Activated CD4-positive, alpha-beta T cell treated with anti-CD3 and anti-CD28 coated beads for 36 hours (primary cell): ENCODE results near the gene ALK. TPM values are rescaled to one million over a fixed set of nuclear protein-coding genes. Genes with fewer than 3 reads are reported as not detected.

Experiments
- ATAC-seq: fragments of 200-7000 bp; cut with Tn5 transposase; one replicate; pipeline ENCODE4 v1.10.0; 2021; ENCODE audit warnings: mild to moderate bottlenecking, moderate library complexity
- CTCF ChIA-PET: fragments of 350-600 bp; sonication (Branson Sonifier 250); formaldehyde crosslinking; loops from one replicate; lab custom pipeline; 2021; ENCODE audit warnings: antibody characterized with exemption; lab: Charles Lee
- POLR2A ChIA-PET: fragments of 350-600 bp; sonication (Branson Sonifier 250); formaldehyde crosslinking; loops from one replicate; lab custom pipeline; 2021; ENCODE audit warnings: antibody characterized with exemption, inconsistent platforms; lab: Charles Lee
- DNase-seq: peaks from one replicate; pipeline ENCODE4 v3.0.0-alpha.2; 2020
- H3K27ac Mint-ChIP-seq: one replicate; pipeline ENCODE4 v1.8.0; 2021; ENCODE audit warnings: mixed read lengths
- H3K27me3 Mint-ChIP-seq: one replicate; pipeline ENCODE4 v1.8.0; 2021; ENCODE audit warnings: mixed read lengths
- H3K36me3 Mint-ChIP-seq: one replicate; pipeline ENCODE4 v1.8.0; 2021; ENCODE audit warnings: low read depth, mixed read lengths
- H3K4me1 Mint-ChIP-seq: one replicate; pipeline ENCODE4 v1.8.0; 2021; ENCODE audit warnings: mixed read lengths
- H3K4me3 Mint-ChIP-seq: one replicate; pipeline ENCODE4 v1.8.0; 2021; ENCODE audit warnings: mild to moderate bottlenecking, moderate library complexity, mixed read lengths
- H3K9me3 Mint-ChIP-seq: one replicate; pipeline ENCODE4 v1.8.0; 2021; ENCODE audit warnings: low read depth, mixed read lengths
- intact Hi-C, 2 experiments: fragments of 100-400 bp; cut with DNase I in 1 of 2; cut with micrococcal nuclease in 1 of 2; formaldehyde crosslinking; loops; one replicate each; pipeline versions ENCODE4 v1.14.2 to v1.15.1; 2022 to 2024; cut with DNase I, micrococcal nuclease
- total RNA-seq, 2 experiments: library from RNA; stranded (reverse); gene quantifications; one replicate each; pipeline ENCODE4 v1.2.3, GENCODE V29; 2021

The ALK gene
- total RNA-seq, 2 experiments from 2014 or later, result not detected

GRCh38 chr2:29482348-29482747 lies 439.0 kb downstream of the ALK start:
- ChIA-PET POLR2A (no interaction called here), CTCF (no interaction called here)
- intact Hi-C loops, result no loop called here
- peaks cover 7% of the 10 kb centered on the region for H3K27me3 Mint-ChIP-seq
- no peak for DNase-seq
- H3K27ac Mint-ChIP-seq, result no peak overlapping the region
- ATAC-seq, result no peak
- no peak overlapping the region for H3K4me3 Mint-ChIP-seq
- H3K4me1 Mint-ChIP-seq, result no peaks in the 10 kb centered on the region
- no peaks in the 10 kb centered on the region for H3K9me3 Mint-ChIP-seq
- no peaks in the 10 kb centered on the region for H3K36me3 Mint-ChIP-seq

- no peak for DNase-seq
- CTCF ChIA-PET, result interaction anchor here (0.6 kb wide), 1 partner anchor 1688 kb away, joined by 3 read pairs; no protein-coding TSS in a partner anchor
- POLR2A ChIA-PET, result no interaction called here
- no peak for ATAC-seq
- Mint-ChIP-seq H3K36me3 (no peaks in the 10 kb centered on the region), H3K4me3 (no peak overlapping the region), H3K9me3 (no peaks in the 10 kb centered on the region), H3K4me1 (no peaks in the 10 kb centered on the region), H3K27ac (no peak overlapping the region), H3K27me3 (peaks cover 7% of the 10 kb centered on the region)
- intact Hi-C loops, result no loop called here
These were observed 440.1 kb downstream of the ALK start for GRCh38 chr2:29481313-29481712.

GRCh38 chr2:29480426-29480825 lies 441.0 kb downstream of the ALK start:
- DNase-seq (no peak), ATAC-seq (no peak)
- Mint-ChIP-seq H3K27me3 (peaks cover 7% of the 10 kb centered on the region), H3K4me1 (no peaks in the 10 kb centered on the region), H3K9me3 (no peaks in the 10 kb centered on the region), H3K36me3 (no peaks in the 10 kb centered on the region), H3K27ac (no peak overlapping the region), H3K4me3 (no peak overlapping the region)
- intact Hi-C loops, result no loop called here
- ChIA-PET POLR2A (no interaction called here), CTCF (interaction anchor here (0.6 kb wide), 1 partner anchor 1689 kb away, joined by 3 read pairs; no protein-coding TSS in a partner anchor)

GRCh38 chr2:29479401-29479800 lies 442.0 kb downstream of the ALK start:
- no peaks in the 10 kb centered on the region for H3K4me1 Mint-ChIP-seq
- ChIA-PET POLR2A (no interaction called here), CTCF (no interaction called here)
- ATAC-seq (no peak), DNase-seq (no peak)
- intact Hi-C loops, result no loop called here
- no peaks in the 10 kb centered on the region for H3K36me3 Mint-ChIP-seq
- no peak overlapping the region for H3K27ac Mint-ChIP-seq
- no peaks in the 10 kb centered on the region for H3K9me3 Mint-ChIP-seq
- H3K27me3 Mint-ChIP-seq, result peaks cover 7% of the 10 kb centered on the region
- H3K4me3 Mint-ChIP-seq, result no peak overlapping the region

GRCh38 chr2:29478641-29479040 lies 442.7 kb downstream of the ALK start:
- H3K4me1 Mint-ChIP-seq, result no peaks in the 10 kb centered on the region
- H3K27ac Mint-ChIP-seq, result no peak overlapping the region
- H3K4me3 Mint-ChIP-seq, result no peak overlapping the region
- DNase-seq, result no peak
- no peaks in the 10 kb centered on the region for H3K9me3 Mint-ChIP-seq
- intact Hi-C loops, result no loop called here
- no peaks in the 10 kb centered on the region for H3K36me3 Mint-ChIP-seq
- ChIA-PET CTCF (no interaction called here), POLR2A (no interaction called here)
- H3K27me3 Mint-ChIP-seq, result peaks cover 5% of the 10 kb centered on the region
- no peak for ATAC-seq

- H3K27me3 Mint-ChIP-seq, result peaks cover 5% of the 10 kb centered on the region
- DNase-seq (no peak), ATAC-seq (no peak)
- no peaks in the 10 kb centered on the region for H3K36me3 Mint-ChIP-seq
- no peak overlapping the region for H3K27ac Mint-ChIP-seq
- no peaks in the 10 kb centered on the region for H3K9me3 Mint-ChIP-seq
- H3K4me3 Mint-ChIP-seq, result no peak overlapping the region
- ChIA-PET POLR2A (no interaction called here), CTCF (no interaction called here)
- no peaks in the 10 kb centered on the region for H3K4me1 Mint-ChIP-seq
- intact Hi-C loops, result no loop called here
These were observed 444.2 kb downstream of the ALK start for GRCh38 chr2:29477186-29477585.

- peaks cover 2% of the 10 kb centered on the region for H3K9me3 Mint-ChIP-seq
- H3K4me1 Mint-ChIP-seq, result no peaks in the 10 kb centered on the region
- ChIA-PET POLR2A (no interaction called here), CTCF (interaction anchor here (1.2 kb wide), 1 partner anchor 20 kb away, joined by 4 read pairs; no protein-coding TSS in a partner anchor)
- H3K4me3 Mint-ChIP-seq, result no peak overlapping the region
- intact Hi-C loops, result no loop called here
- ATAC-seq (no peak), DNase-seq (no peak)
- H3K27me3 Mint-ChIP-seq, result peaks cover 5% of the 10 kb centered on the region
- no peak overlapping the region for H3K27ac Mint-ChIP-seq
- no peaks in the 10 kb centered on the region for H3K36me3 Mint-ChIP-seq
These were observed 445.9 kb downstream of the ALK start for GRCh38 chr2:29475499-29475898.

GRCh38 chr2:29469961-29470360 lies 451.4 kb downstream of the ALK start:
- POLR2A ChIA-PET, result no interaction called here
- peaks cover 4% of the 10 kb centered on the region for H3K36me3 Mint-ChIP-seq
- H3K4me3 Mint-ChIP-seq, result no peak overlapping the region
- no peaks in the 10 kb centered on the region for H3K4me1 Mint-ChIP-seq
- H3K9me3 Mint-ChIP-seq, result peaks cover 11% of the 10 kb centered on the region
- intact Hi-C loops, result no loop called here
- H3K27me3 Mint-ChIP-seq, result peaks cover under 1% of the 10 kb centered on the region
- CTCF ChIA-PET, result no interaction called here
- DNase-seq, result no peak
- no peak for ATAC-seq
- H3K27ac Mint-ChIP-seq, result no peak overlapping the region

GRCh38 chr2:29469516-29469915 lies 451.9 kb downstream of the ALK start:
- CTCF ChIA-PET, result no interaction called here

GRCh38 chr2:29463181-29463900 lies 458.0 kb downstream of the ALK start:
- H3K27me3 Mint-ChIP-seq, result peaks cover 18% of the 10 kb centered on the region
- H3K4me1 Mint-ChIP-seq, result no peaks in the 10 kb centered on the region
- intact Hi-C loops, result no loop called here
- ATAC-seq (no peak), DNase-seq (no peak)
- no peak overlapping the region for H3K4me3 Mint-ChIP-seq
- CTCF ChIA-PET, result interaction anchor here (0.7 kb wide), 1 partner anchor 629 kb away, joined by 3 read pairs; no protein-coding TSS in a partner anchor
- no peaks in the 10 kb centered on the region for H3K9me3 Mint-ChIP-seq
- POLR2A ChIA-PET, result no interaction called here
- H3K27ac Mint-ChIP-seq, result no peak overlapping the region
- no peaks in the 10 kb centered on the region for H3K36me3 Mint-ChIP-seq

More at GRCh38 chr2:29469516-29469915, 451.9 kb downstream of the ALK start:
- POLR2A ChIA-PET, result no interaction called here
- peaks cover 11% of the 10 kb centered on the region for H3K9me3 Mint-ChIP-seq
- H3K27me3 Mint-ChIP-seq, result peaks cover 5% of the 10 kb centered on the region
- ATAC-seq (no peak), DNase-seq (no peak)
- peaks cover 4% of the 10 kb centered on the region for H3K36me3 Mint-ChIP-seq
- no peak overlapping the region for H3K4me3 Mint-ChIP-seq
- no peak overlapping the region for H3K27ac Mint-ChIP-seq
- intact Hi-C loops, result no loop called here
- no peaks in the 10 kb centered on the region for H3K4me1 Mint-ChIP-seq

- H3K27me3 Mint-ChIP-seq, result peaks cover 20% of the 10 kb centered on the region
- ChIA-PET POLR2A (no interaction called here), CTCF (no interaction called here)
- DNase-seq (peak; percentile 8), ATAC-seq (no peak)
- H3K36me3 Mint-ChIP-seq, result no peaks in the 10 kb centered on the region
- H3K9me3 Mint-ChIP-seq, result no peaks in the 10 kb centered on the region
- no peaks in the 10 kb centered on the region for H3K4me1 Mint-ChIP-seq
- intact Hi-C loops, result no loop called here
- no peak overlapping the region for H3K4me3 Mint-ChIP-seq
- no peak overlapping the region for H3K27ac Mint-ChIP-seq
These were observed 459.1 kb downstream of the ALK start for GRCh38 chr2:29462293-29462692.

GRCh38 chr2:29460190-29460589 lies 461.2 kb downstream of the ALK start:
- POLR2A ChIA-PET, result no interaction called here

More at GRCh38 chr2:29460190-29460589, 461.2 kb downstream of the ALK start:
- CTCF ChIA-PET, result interaction anchor here (0.5 kb wide), 1 partner anchor 28 kb away, joined by 3 read pairs; no protein-coding TSS in a partner anchor
- Mint-ChIP-seq H3K36me3 (no peaks in the 10 kb centered on the region), H3K9me3 (no peaks in the 10 kb centered on the region), H3K4me1 (no peaks in the 10 kb centered on the region), H3K27me3 (peaks cover 28% of the 10 kb centered on the region), H3K27ac (no peak overlapping the region), H3K4me3 (no peak overlapping the region)
- intact Hi-C loops, result no loop called here
- no peak for ATAC-seq
- DNase-seq, result no peak
